H9 (cell line): Measurements from ENCODE around the gene SNCB. TPM values are rescaled to one million over a fixed set of nuclear protein-coding genes. Genes with fewer than 3 reads are reported as not detected.

Experiments
- DNase-seq: peaks from one replicate; pipeline ENCODE4 v3.0.0-alpha.2; 2017
- H2AFZ ChIP-seq: one replicate; pipeline ENCODE4 v1.6.1; 2013; ENCODE audit warnings: mild to moderate bottlenecking, low read length, control low read depth, moderate library complexity
- H2AK5ac ChIP-seq: 2 replicates; pipeline ENCODE4 v1.6.1; 2013; ENCODE audit warnings: low read length, control low read depth, mixed read lengths; ENCODE audit not compliant: insufficient read length
- H2BK120ac ChIP-seq: one replicate; pipeline ENCODE4 v1.6.1; 2013; ENCODE audit warnings: low read depth, mild to moderate bottlenecking, low read length, control low read depth, inconsistent platforms; ENCODE audit not compliant: poor library complexity, severe bottlenecking
- H2BK12ac ChIP-seq: 2 replicates; pipeline ENCODE4 v1.6.1; 2013; ENCODE audit warnings: low read length, control low read depth, mixed read lengths, low read depth; ENCODE audit not compliant: insufficient read length
- H2BK15ac ChIP-seq: 2 replicates; pipeline ENCODE4 v1.6.1; 2013; ENCODE audit warnings: low read depth, low read length, control low read depth
- H2BK20ac ChIP-seq: one replicate; pipeline ENCODE4 v1.6.1; 2013; ENCODE audit warnings: low read depth, mild to moderate bottlenecking, low read length, control low read depth, inconsistent platforms; ENCODE audit not compliant: poor library complexity, severe bottlenecking
- H2BK5ac ChIP-seq: 2 replicates; pipeline ENCODE4 v1.6.1; 2013; ENCODE audit warnings: low read length, control low read depth, mixed read lengths; ENCODE audit not compliant: insufficient read length
- H3K14ac ChIP-seq: 2 replicates; pipeline ENCODE4 v1.6.1; 2013; ENCODE audit warnings: low read length, control low read depth; ENCODE audit not compliant: insufficient read depth
- H3K18ac ChIP-seq: 2 replicates; pipeline ENCODE4 v1.6.1; 2013; ENCODE audit warnings: low read depth, mild to moderate bottlenecking, mixed read lengths, low read length, control low read depth; ENCODE audit not compliant: insufficient read length
- H3K23ac ChIP-seq: 2 replicates; pipeline ENCODE4 v1.6.1; 2013; ENCODE audit warnings: low read length, control low read depth, mixed read lengths, low read depth; ENCODE audit not compliant: insufficient read length
- H3K23me2 ChIP-seq: 2 replicates; pipeline ENCODE4 v1.6.1; 2013; ENCODE audit warnings: low read depth, mild to moderate bottlenecking, mixed read lengths, low read length, control low read depth; ENCODE audit not compliant: insufficient read length, poor library complexity, severe bottlenecking
- H3K27ac ChIP-seq: 2 replicates; pipeline ENCODE4 v1.5.1; 2013; ENCODE audit warnings: low read length, control low read depth, mixed read lengths, low read depth; ENCODE audit not compliant: insufficient read length
- H3K27me3 ChIP-seq: 2 replicates; pipeline ENCODE4 v1.6.1; 2013; ENCODE audit warnings: low read length, control low read depth, inconsistent platforms; ENCODE audit not compliant: insufficient read depth
- H3K4ac ChIP-seq: 2 replicates; pipeline ENCODE4 v1.6.1; 2013; ENCODE audit warnings: low read depth, mild to moderate bottlenecking, control low read depth, inconsistent platforms, low read length, moderate library complexity
- H3K4me1 ChIP-seq: 2 replicates; pipeline ENCODE4 v1.6.1; 2013; ENCODE audit warnings: low read length, control low read depth, inconsistent platforms; ENCODE audit not compliant: insufficient read depth
- H3K4me2 ChIP-seq: 2 replicates; pipeline ENCODE4 v1.6.1; 2013; ENCODE audit warnings: low read length, control low read depth, mixed read lengths; ENCODE audit not compliant: insufficient read length, insufficient read depth
- H3K56ac ChIP-seq: 2 replicates; pipeline ENCODE4 v1.6.1; 2013; ENCODE audit warnings: low read depth, mild to moderate bottlenecking, mixed read lengths, low read length, control low read depth; ENCODE audit not compliant: insufficient read length
- H3K79me1 ChIP-seq: 2 replicates; pipeline ENCODE4 v1.6.1; 2013; ENCODE audit warnings: low read depth, mild to moderate bottlenecking, moderate library complexity, low read length, control low read depth, inconsistent platforms; ENCODE audit not compliant: insufficient read depth, poor library complexity, severe bottlenecking
- H3K79me2 ChIP-seq: 2 replicates; pipeline ENCODE4 v1.6.1; 2013; ENCODE audit warnings: low read length, control low read depth, inconsistent platforms; ENCODE audit not compliant: insufficient read depth
- H3K9ac ChIP-seq: 2 replicates; pipeline ENCODE4 v1.6.1; 2013; ENCODE audit warnings: low read length, control low read depth, mixed read lengths; ENCODE audit not compliant: insufficient read length; ENCODE audit errors: extremely low read depth
- H3K9me3 ChIP-seq: one replicate; pipeline ENCODE4 v1.6.1; 2013; ENCODE audit warnings: low read depth, low read length, inconsistent platforms; ENCODE audit not compliant: control insufficient read depth
- H3T11ph ChIP-seq: one replicate; pipeline ENCODE4 v1.6.1; 2013; ENCODE audit warnings: mild to moderate bottlenecking, low read length, control low read depth, inconsistent platforms
- H4K20me1 ChIP-seq: one replicate; pipeline ENCODE4 v1.6.1; 2013; ENCODE audit not compliant: control insufficient read depth, insufficient read length, insufficient read depth
- H4K5ac ChIP-seq: 2 replicates; pipeline ENCODE4 v1.6.1; 2013; ENCODE audit warnings: low read depth, mild to moderate bottlenecking, mixed read lengths, low read length, control low read depth; ENCODE audit not compliant: insufficient read length
- H4K8ac ChIP-seq: replicated peaks from 2 replicates; pipeline ENCODE4 v1.6.1; 2013; ENCODE audit warnings: low read length, control low read depth, mixed read lengths, low read depth; ENCODE audit not compliant: insufficient read length
- H4K91ac ChIP-seq: 2 replicates; pipeline ENCODE4 v1.6.1; 2013; ENCODE audit warnings: low read depth, mild to moderate bottlenecking, moderate library complexity, mixed read lengths, low read length, control low read depth; ENCODE audit not compliant: insufficient read length
- H3K27ac Mint-ChIP-seq, 3 experiments: 2 replicates in 2 of 3; 3 replicates in 1 of 3; pipeline ENCODE4 v1.8.0; 2020 to 2021; ENCODE audit warnings: mixed read lengths in 3 of 3, mild to moderate bottlenecking in 1 of 3, moderate library complexity in 1 of 3
- H3K27me3 Mint-ChIP-seq: 2 replicates; pipeline ENCODE4 v1.8.0; 2021; ENCODE audit warnings: low read depth, mild to moderate bottlenecking, moderate library complexity, mixed read lengths
- H3K36me3 Mint-ChIP-seq, 3 experiments: 2 replicates in 2 of 3; 3 replicates in 1 of 3; pipeline ENCODE4 v1.8.0; 2020 to 2021; ENCODE audit warnings: low read depth in 3 of 3, mixed read lengths in 3 of 3; ENCODE audit not compliant: insufficient read depth in 1 of 3
- H3K4me1 Mint-ChIP-seq, 2 experiments: 2 replicates each; pipeline ENCODE4 v1.8.0; 2020; ENCODE audit warnings: mixed read lengths in 2 of 2
- H3K4me3 Mint-ChIP-seq, 2 experiments: 2 replicates in 1 of 2; 3 replicates in 1 of 2; pipeline ENCODE4 v1.8.0; 2020 to 2021; ENCODE audit warnings: mild to moderate bottlenecking in 2 of 2, mixed read lengths in 2 of 2, moderate library complexity in 1 of 2
- H3K9me3 Mint-ChIP-seq, 2 experiments: 2 replicates in 1 of 2; 3 replicates in 1 of 2; pipeline ENCODE4 v1.8.0; 2020; ENCODE audit warnings: mild to moderate bottlenecking in 2 of 2, mixed read lengths in 2 of 2, moderate library complexity in 1 of 2
- CTCF ChIP-seq: fragments of 200-600 bp; sonication (generic); conservative IDR thresholded peaks from 3 replicates; pipeline ENCODE4 v1.8.0; 2021; ENCODE audit warnings: antibody characterized with exemption, mild to moderate bottlenecking
- WGBS: extraction: QIAGEN DNeasy Blood & Tissue Kit; methylation state at CpG from one replicate; pipeline ENCODE4 v1.1.7; 2013; ENCODE audit warnings: missing lambda C conversion rate, low lambda C conversion rate, mixed read lengths; ENCODE audit not compliant: insufficient read length; ENCODE audit errors: extremely low coverage; 5-methylcytosine and 5-hydroxymethylcytosine counted together
- total RNA-seq: library from RNA; stranded (reverse); gene quantifications from 2 replicates; pipeline ENCODE4 v1.2.1, GENCODE V29; 2021

SNCB gene
- total RNA-seq, 1 experiment from 2014 or later, result 3.5 TPM

GRCh38 chr5:176590035-176590717 lies 40.2 kb downstream of the SNCB start:
- no peaks in the 10 kb centered on the region for H3K79me1 ChIP-seq
- H3K56ac ChIP-seq, result no peak overlapping the region
- no peak overlapping the region for H2AK5ac ChIP-seq
- H3K23me2 ChIP-seq, result no peaks in the 10 kb centered on the region
- peaks cover 2% of the 10 kb centered on the region in 2 experiments; a peak in 2 of 4 replicates for H3K4me1 Mint-ChIP-seq
- no peak overlapping the region for H3K14ac ChIP-seq
- WGBS, result no CpG with 5 or more reads among the region's 17 CpGs
- H3K27ac Mint-ChIP-seq, result no peak overlapping the region
- no peak overlapping the region for H3K4me2 ChIP-seq
- no peak overlapping the region for H3K9ac ChIP-seq
- H3K4me1 ChIP-seq, result no peaks in the 10 kb centered on the region
- H3K23ac ChIP-seq, result no peak overlapping the region
- no peaks in the 10 kb centered on the region for H3K27me3 ChIP-seq
- no peak overlapping the region for H3K4me3 Mint-ChIP-seq
- no peak overlapping the region for H2BK20ac ChIP-seq
- no peak overlapping the region for H3K4ac ChIP-seq
- H3K36me3 Mint-ChIP-seq, result peaks cover 0 to 6% (median 4%) of the 10 kb centered on the region in 3 experiments; a peak in 4 of 7 replicates
- no peaks in the 10 kb centered on the region for H3K9me3 ChIP-seq
- no peak overlapping the region for H3K18ac ChIP-seq
- H3K79me2 ChIP-seq, result no peaks in the 10 kb centered on the region
- no peak for DNase-seq
- no peak overlapping the region for H4K8ac ChIP-seq
- no peak overlapping the region for H3K27ac ChIP-seq
- H2BK12ac ChIP-seq, result no peak overlapping the region
- H4K91ac ChIP-seq, result no peak overlapping the region
- no peak overlapping the region for H2AFZ ChIP-seq
- H2BK120ac ChIP-seq, result no peak overlapping the region
- no peak overlapping the region for H4K5ac ChIP-seq
- peaks cover 27% of the 10 kb centered on the region for H3K27me3 Mint-ChIP-seq
- TF ChIP-seq CTCF, result no peak
- peaks cover 5% of the 10 kb centered on the region for H4K20me1 ChIP-seq
- no peak overlapping the region for H2BK5ac ChIP-seq
- no peak overlapping the region for H3T11ph ChIP-seq
- H2BK15ac ChIP-seq, result no peak overlapping the region
- H3K9me3 Mint-ChIP-seq, result peaks cover 8 to 15% of the 10 kb centered on the region in 2 experiments
